ENCODE results near the gene MRPL55. TPM values are rescaled to one million over a fixed set of nuclear protein-coding genes. Genes with fewer than 3 reads are reported as not detected.
A peak's percentile ranks its signal among the peaks of the same experiment; 100 is the strongest.

MRPL55 gene
- total RNA-seq, 4 donors from 2014 or later: 68.7 to 83.7 (median 80.0) TPM

GRCh38 chr1:228071839-228072657 is 37.1 kb downstream of the MRPL55 start:
- no peak overlapping the region for H3K4me3 ChIP-seq
- TF ChIP-seq CTCF (IDR thresholded peaks at IDR 0.05): no peak
- TF ChIP-seq EP300 (IDR thresholded peaks at IDR 0.05): no peak
- no peak for TF ChIP-seq POLR2A (IDR thresholded peaks at IDR 0.05)
- H3K27me3 ChIP-seq: peaks cover 0 to 7% of the 10 kb centered on the region in 2 donors
- H3K4me1 ChIP-seq: peaks cover 0 to 7% (median 0%) of the 10 kb centered on the region in 4 donors
- no peak for DNase-seq (ENCODE audit: low spot score in 2 of 2)
- 67 to 68% methylated on average over 7 of the region's 7 CpGs for WGBS, 2 donors
- no peak overlapping the region for H3K27ac ChIP-seq
- no peaks in the 10 kb centered on the region for H3K36me3 ChIP-seq
- H3K9me3 ChIP-seq: no peaks in the 10 kb centered on the region

GRCh38 chr1:228070851-228071250 is 38.2 kb downstream of the MRPL55 start:
- Histone ChIP-seq H3K36me3 (no peaks in the 10 kb centered on the region), H3K9me3 (no peaks in the 10 kb centered on the region), H3K27ac (no peak overlapping the region), H3K4me3 (no peak overlapping the region), H3K4me1 (peaks cover 0 to 7% (median 0%) of the 10 kb centered on the region in 4 donors), H3K27me3 (peaks cover 0 to 19% of the 10 kb centered on the region in 2 donors)
- 71 to 78% methylated on average over 3 of the region's 3 CpGs for WGBS, 2 donors
- TF ChIP-seq POLR2A (IDR thresholded peaks at IDR 0.05) (no peak), EP300 (IDR thresholded peaks at IDR 0.05) (no peak), CTCF (IDR thresholded peaks at IDR 0.05) (no peak)
- DNase-seq (ENCODE audit: low spot score in 2 of 2): no peak

- peaks cover 0 to 26% of the 10 kb centered on the region in 2 donors for H3K27me3 ChIP-seq
- no peak overlapping the region for H3K4me3 ChIP-seq
- no peaks in the 10 kb centered on the region for H3K9me3 ChIP-seq
- TF ChIP-seq CTCF (IDR thresholded peaks at IDR 0.05): no peak
- no peak for TF ChIP-seq POLR2A (IDR thresholded peaks at IDR 0.05)
- no peak for TF ChIP-seq EP300 (IDR thresholded peaks at IDR 0.05)
- no peak overlapping the region for H3K27ac ChIP-seq
- peaks cover 0 to 7% (median 0%) of the 10 kb centered on the region in 4 donors for H3K4me1 ChIP-seq
- WGBS, 2 donors: 52 to 60% methylated on average over 2 of the region's 2 CpGs
- no peak for DNase-seq (ENCODE audit: low spot score in 2 of 2)
- H3K36me3 ChIP-seq: no peaks in the 10 kb centered on the region
Observed at GRCh38 chr1:228070173-228070572, 38.9 kb downstream of the MRPL55 start.

- Histone ChIP-seq H3K9me3 (no peaks in the 10 kb centered on the region), H3K27ac (no peak overlapping the region), H3K36me3 (no peaks in the 10 kb centered on the region), H3K4me3 (no peak overlapping the region), H3K4me1 (peaks cover 0 to 2% (median 0%) of the 10 kb centered on the region in 4 donors), H3K27me3 (peaks cover 0 to 44% of the 10 kb centered on the region in 2 donors)
- TF ChIP-seq POLR2A (IDR thresholded peaks at IDR 0.05) (no peak), CTCF (IDR thresholded peaks at IDR 0.05) (no peak), EP300 (IDR thresholded peaks at IDR 0.05) (no peak)
- 76 to 81% methylated on average over 7 of the region's 7 CpGs for WGBS, 2 donors
- DNase-seq (ENCODE audit: low spot score in 2 of 2): no peak
Observed at GRCh38 chr1:228068359-228068758, 40.7 kb downstream of the MRPL55 start.

GRCh38 chr1:228066891-228067654 is 42.0 kb downstream of the MRPL55 start:
- 54 to 67% methylated on average over 9 to 10 of the region's 10 CpGs for WGBS, 2 donors
- no peaks in the 10 kb centered on the region for H3K9me3 ChIP-seq
- H3K4me1 ChIP-seq: no peaks in the 10 kb centered on the region
- H3K36me3 ChIP-seq: no peaks in the 10 kb centered on the region
- TF ChIP-seq POLR2A (IDR thresholded peaks at IDR 0.05) (no peak), CTCF (IDR thresholded peaks at IDR 0.05) (no peak), EP300 (IDR thresholded peaks at IDR 0.05) (no peak)
- peaks cover 0 to 57% of the 10 kb centered on the region in 2 donors for H3K27me3 ChIP-seq
- no peak overlapping the region for H3K4me3 ChIP-seq
- peak in 1 of 2 donors; percentile 1 for DNase-seq (ENCODE audit: low spot score in 2 of 2)
- no peak overlapping the region for H3K27ac ChIP-seq

Data from tibial nerve (tissue), 4 donors.